A673 (cell line): ENCODE results near the gene TMED5.

ENCODE experiments used
- CTCF ChIP-seq: fragments of 300-800, 200-600 bp; sonication (generic); conservative IDR thresholded peaks from 2 replicates; pipeline ENCODE4 v1.5.1; 2017; ENCODE audit warnings: low read depth, mild to moderate bottlenecking, antibody characterized with exemption, low read length, moderate library complexity, mixed read lengths
- EZH2 ChIP-seq: fragments of 200-600 bp; sonication (generic); IDR thresholded peaks from 2 replicates; pipeline ENCODE4 v1.6.1; 2017; ENCODE audit warnings: borderline replicate concordance, low read depth, mild to moderate bottlenecking, mixed read lengths, antibody characterized with exemption, low read length; ENCODE audit not compliant: poor library complexity, severe bottlenecking

GRCh38 chr1:93143769-93144168, 36.4 kb downstream of the TMED5 start:
- no peak for TF ChIP-seq CTCF
- no peak for TF ChIP-seq EZH2
